22Rv1 (cell line): Measurements from ENCODE around the gene RAE1.

Experiments
- H3K27ac ChIP-seq: fragments of 450-650 bp; 2 replicates; pipeline ENCODE4 v1.5.1; 2017
- ZFX ChIP-seq: fragments of 450-650 bp; IDR thresholded peaks from 2 replicates; pipeline ENCODE4 v1.6.1; 2017; ENCODE audit warnings: antibody characterized with exemption, borderline replicate concordance
- TF ChIP-seq, protein P1 (sequence below): fragments of 450-650 bp; IDR thresholded peaks from 2 replicates; pipeline ENCODE4 v1.5.1; 2017; ENCODE audit warnings: mild to moderate bottlenecking

The RAE1 gene

DNA sequence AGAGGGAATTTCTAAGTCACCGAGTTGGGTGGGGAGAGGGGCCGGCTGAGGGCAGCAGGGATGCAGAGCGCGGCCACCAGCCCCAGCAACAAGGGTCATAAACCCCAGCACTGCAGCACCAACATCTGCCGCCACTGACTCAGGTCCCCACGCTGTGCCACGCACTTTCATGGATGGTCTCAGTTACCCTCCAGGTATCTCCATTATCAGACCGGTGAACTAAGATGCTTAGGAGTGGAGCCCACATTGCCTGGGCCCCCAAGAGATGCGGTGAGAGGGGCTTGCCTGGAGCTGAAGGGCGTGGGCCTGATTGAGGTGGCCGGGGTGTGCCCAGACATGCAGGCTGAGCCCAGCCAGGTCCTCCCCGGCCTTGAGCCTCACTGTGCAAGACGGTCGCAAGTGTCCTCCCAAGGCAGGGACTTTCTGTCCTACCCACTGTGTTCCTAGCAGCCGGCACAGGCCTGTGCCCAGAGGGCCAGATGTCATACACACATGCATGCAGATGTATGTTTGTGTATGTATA lies 59.4 kb downstream of the RAE1 start:
- no peak overlapping the region for H3K27ac ChIP-seq
- TF ChIP-seq, protein P1, sequence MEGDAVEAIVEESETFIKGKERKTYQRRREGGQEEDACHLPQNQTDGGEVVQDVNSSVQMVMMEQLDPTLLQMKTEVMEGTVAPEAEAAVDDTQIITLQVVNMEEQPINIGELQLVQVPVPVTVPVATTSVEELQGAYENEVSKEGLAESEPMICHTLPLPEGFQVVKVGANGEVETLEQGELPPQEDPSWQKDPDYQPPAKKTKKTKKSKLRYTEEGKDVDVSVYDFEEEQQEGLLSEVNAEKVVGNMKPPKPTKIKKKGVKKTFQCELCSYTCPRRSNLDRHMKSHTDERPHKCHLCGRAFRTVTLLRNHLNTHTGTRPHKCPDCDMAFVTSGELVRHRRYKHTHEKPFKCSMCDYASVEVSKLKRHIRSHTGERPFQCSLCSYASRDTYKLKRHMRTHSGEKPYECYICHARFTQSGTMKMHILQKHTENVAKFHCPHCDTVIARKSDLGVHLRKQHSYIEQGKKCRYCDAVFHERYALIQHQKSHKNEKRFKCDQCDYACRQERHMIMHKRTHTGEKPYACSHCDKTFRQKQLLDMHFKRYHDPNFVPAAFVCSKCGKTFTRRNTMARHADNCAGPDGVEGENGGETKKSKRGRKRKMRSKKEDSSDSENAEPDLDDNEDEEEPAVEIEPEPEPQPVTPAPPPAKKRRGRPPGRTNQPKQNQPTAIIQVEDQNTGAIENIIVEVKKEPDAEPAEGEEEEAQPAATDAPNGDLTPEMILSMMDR: no peak
- TF ChIP-seq ZFX: no peak

DNA sequence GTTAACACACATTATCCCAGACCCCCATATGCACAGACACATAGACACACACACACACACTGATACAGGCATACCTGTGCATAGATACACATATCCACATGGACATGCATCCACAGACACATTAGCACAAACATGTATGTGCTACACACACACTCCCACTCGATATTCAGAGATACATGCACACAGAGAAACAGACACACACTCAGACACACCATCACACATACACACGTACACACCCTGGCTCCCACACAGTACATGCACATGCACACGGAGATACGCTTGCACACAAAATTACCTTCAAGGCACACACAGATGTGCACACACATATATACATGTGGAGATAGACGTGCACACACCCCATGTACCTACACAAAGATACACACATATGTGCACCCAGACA lies 59.9 kb downstream of the RAE1 start:
- H3K27ac ChIP-seq: no peak overlapping the region
- TF ChIP-seq ZFX: no peak
- TF ChIP-seq, protein P1: no peak

DNA sequence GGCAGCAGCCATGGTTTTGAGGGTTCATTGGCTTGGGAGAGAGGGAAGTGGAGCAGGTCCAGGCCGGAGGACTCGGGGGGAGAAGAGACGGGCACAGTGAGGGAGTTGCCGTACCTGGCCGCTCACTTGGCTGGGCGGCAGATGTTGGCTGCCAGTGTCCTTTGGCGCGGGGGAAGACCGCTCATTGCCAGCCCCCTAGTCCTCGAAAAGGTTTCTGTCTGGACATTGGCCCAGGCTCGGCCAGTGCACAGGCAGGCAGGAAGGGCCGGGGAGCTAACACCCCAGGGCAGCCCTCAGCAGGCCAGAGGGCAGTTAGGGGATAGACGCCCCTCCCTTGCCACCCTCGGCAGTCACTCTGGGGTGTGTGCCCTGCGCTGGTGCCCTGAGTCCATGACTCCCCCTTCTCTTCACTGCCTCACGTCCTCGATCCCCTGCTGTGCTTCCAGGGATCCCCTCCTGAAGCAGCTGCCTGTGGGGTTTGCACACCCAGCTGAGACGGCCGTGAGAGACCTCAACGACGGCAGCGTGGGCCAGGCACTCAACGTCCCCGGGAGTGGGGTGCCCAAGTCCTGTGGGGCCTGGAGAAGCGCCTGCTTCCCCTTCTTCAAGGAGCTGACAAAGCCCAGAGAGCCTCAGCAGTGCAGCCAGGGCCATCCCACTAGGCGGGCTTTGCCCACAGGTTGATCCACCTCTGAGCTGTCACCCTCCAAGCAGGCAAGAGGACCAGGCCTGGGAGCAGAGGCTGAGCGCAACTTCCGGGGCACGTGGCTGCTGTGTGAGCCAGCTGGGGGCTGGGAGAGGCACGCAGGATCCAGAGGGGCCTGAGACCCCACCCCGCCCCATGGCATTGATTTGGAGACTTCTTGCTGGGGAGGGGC lies 60.6 kb downstream of the RAE1 start:
- TF ChIP-seq ZFX: no peak
- TF ChIP-seq, protein P1: no peak

DNA sequence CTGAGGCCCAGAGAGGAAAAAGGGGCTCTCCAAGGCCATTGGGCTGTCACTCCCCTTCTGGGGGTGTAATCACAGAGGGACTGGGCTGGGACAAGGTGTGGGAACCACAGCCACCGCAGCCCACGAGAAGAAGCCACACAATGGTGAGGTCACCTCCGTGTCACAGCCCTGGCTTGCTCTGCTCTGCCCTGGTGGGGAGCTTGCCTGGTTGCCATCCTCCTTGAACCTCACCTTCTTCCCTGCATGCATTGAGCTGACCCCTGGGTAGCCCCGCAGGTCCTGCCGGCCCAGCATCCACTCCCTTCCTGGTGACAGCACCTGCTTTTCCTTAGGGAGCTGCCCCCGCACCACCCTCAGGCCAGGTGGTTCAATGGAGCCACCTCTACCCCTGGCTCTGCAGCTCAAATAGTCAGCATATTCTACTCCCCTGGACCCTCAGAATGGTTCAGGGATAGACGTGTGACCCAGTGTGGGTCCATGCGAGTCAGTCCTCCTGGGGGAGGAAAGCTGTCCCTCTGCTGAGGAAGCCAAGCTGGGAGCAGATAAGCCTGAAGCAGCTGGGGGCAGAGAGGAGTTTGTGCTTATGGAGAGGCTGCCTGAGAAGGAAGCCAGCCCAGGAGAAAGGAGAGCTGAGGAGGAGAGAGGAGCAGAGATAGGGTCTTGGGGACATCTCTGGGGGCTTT lies 61.4 kb downstream of the RAE1 start:
- H3K27ac ChIP-seq: no peak overlapping the region
- TF ChIP-seq, protein P1: no peak
- no peak for TF ChIP-seq ZFX

More for the DNA sequence above, 60.6 kb downstream of the RAE1 start:
- H3K27ac ChIP-seq: no peak overlapping the region

DNA sequence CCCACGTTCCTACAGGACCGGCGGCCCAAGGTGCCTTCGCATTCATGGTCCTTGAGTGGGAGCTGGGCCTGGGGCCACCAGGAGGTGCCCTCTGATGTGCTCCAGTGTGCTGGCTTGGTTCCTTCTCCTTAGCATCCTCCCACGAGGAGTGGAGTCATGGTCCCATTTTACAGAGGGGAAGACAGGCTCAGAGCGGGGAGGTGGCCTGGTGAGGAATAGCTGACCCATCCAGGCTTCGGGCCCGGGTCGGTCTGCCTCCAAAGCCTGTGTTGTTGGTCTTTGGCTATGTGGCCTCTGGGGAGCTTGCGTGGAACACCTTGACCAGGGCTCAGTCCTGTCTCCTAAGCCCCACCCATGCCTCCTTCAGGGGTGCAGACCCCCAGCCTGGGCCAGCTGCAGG lies 62.9 kb downstream of the RAE1 start:
- H3K27ac ChIP-seq: no peak overlapping the region
- TF ChIP-seq ZFX: no peak
- TF ChIP-seq, protein P1: no peak

DNA sequence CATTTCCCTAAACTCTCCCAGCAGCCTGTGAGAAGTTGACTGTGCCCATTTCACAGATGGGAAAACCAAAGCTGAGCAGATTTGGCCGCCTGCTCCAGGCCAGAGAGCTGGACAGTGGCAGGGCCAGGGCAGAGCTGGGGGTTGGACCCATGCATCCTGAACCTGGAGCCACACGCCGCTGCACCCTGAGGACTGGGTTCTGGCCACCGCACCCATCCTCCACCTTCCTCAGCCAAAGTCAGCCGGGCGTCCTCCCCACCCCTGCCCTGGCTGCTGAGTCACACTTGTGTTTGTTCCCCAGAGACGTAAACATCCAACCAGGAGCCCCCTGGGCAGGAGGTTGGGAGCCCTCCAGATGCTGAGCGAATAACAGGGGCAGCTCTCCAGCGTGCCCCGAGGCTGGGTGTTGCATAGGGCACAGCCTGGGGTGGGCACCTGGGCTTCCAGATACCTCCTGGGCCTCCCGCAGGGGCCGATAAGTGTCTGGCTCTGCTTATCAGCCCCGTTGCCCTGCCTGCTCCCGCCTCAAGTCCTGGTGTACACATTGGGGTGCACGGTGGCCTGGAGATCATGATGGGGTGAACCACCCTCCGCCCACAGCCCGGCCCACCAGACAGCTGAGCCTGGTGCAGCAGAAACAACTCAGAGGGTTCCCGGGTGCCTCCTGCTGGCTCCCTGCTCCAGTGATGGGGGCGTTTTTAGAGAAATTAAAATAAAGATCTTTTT lies 64.0 kb downstream of the RAE1 start:
- TF ChIP-seq ZFX: no peak
- TF ChIP-seq, protein P1: no peak
- no peak overlapping the region for H3K27ac ChIP-seq
